Smooth muscle cell (in vitro differentiated cells): ENCODE results near the gene BPI. TPM values are rescaled to one million over a fixed set of nuclear protein-coding genes. Genes with fewer than 3 reads are reported as not detected.

ENCODE experiments used
- DNase-seq: peaks from one replicate; lab custom pipeline; 2025; ENCODE audit not compliant: unreplicated experiment; lab: John Stamatoyannopoulos, UW
- H2AFZ ChIP-seq: fragments of 200-600 bp; sonication (generic); 2 replicates; pipeline ENCODE4 v1.6.0; 2016; ENCODE audit warnings: antibody characterized with exemption, low read depth, mild to moderate bottlenecking
- H3F3A ChIP-seq: fragments of 200-600 bp; sonication (generic); 2 replicates; pipeline ENCODE4 v1.6.0; 2017; ENCODE audit warnings: antibody characterized with exemption, low read depth
- H3K27ac ChIP-seq: fragments of 200-600 bp; sonication (generic); 2 replicates; pipeline ENCODE4 v1.5.1; 2016; ENCODE audit warnings: low read depth, mild to moderate bottlenecking
- H3K27me3 ChIP-seq: fragments of 200-600 bp; sonication (generic); 2 replicates; pipeline ENCODE4 v1.6.1; 2016; ENCODE audit warnings: low read depth, mild to moderate bottlenecking
- H3K36me3 ChIP-seq: fragments of 200-600 bp; sonication (generic); 2 replicates; pipeline ENCODE4 v1.5.1; 2016; ENCODE audit warnings: low read depth
- H3K4me1 ChIP-seq: fragments of 200-600 bp; sonication (generic); 2 replicates; pipeline ENCODE4 v1.5.1; 2016; ENCODE audit warnings: low read depth
- H3K4me2 ChIP-seq: fragments of 200-600 bp; sonication (generic); 2 replicates; pipeline ENCODE4 v1.6.0; 2016; ENCODE audit warnings: mild to moderate bottlenecking
- H3K4me3 ChIP-seq: fragments of 200-600 bp; sonication (generic); 2 replicates; pipeline ENCODE4 v1.5.1; 2016; ENCODE audit warnings: mild to moderate bottlenecking
- H3K79me2 ChIP-seq: fragments of 200-600 bp; sonication (generic); 2 replicates; pipeline ENCODE4 v1.6.0; 2016; ENCODE audit warnings: low read depth, mild to moderate bottlenecking
- H3K9ac ChIP-seq: fragments of 200-600 bp; sonication (generic); 2 replicates; pipeline ENCODE4 v1.6.0; 2016; ENCODE audit warnings: low read depth
- H3K9me3 ChIP-seq: fragments of 200-600 bp; sonication (generic); replicated peaks from 2 replicates; pipeline ENCODE4 v1.5.1; 2016; ENCODE audit warnings: low read depth
- H4K20me1 ChIP-seq: fragments of 200-600 bp; sonication (generic); 2 replicates; pipeline ENCODE4 v1.6.0; 2016; ENCODE audit warnings: low read depth
- WGBS: methylation state at CpG from one replicate; pipeline ENCODE4 v1.1.7; 2016; ENCODE audit warnings: low lambda C conversion rate; 5-methylcytosine and 5-hydroxymethylcytosine counted together
- polyA plus RNA-seq: library from polyadenylated mRNA; unstranded; fragments of >200 nt; fragmentation: Nextera tagmentation; extraction: Ambion mirVana; gene quantifications from 2 replicates; pipeline ENCODE4 v1.2.1, GENCODE V29; 2016
- total RNA-seq: library from RNA; depleted of rRNA; stranded (reverse); fragments of >200 nt; gene quantifications from 2 replicates; pipeline ENCODE4 v1.2.3, GENCODE V29; 2014
- TF ChIP-seq, protein P1 (sequence below): fragments of 200-600 bp; sonication (generic); IDR thresholded peaks from 2 replicates; pipeline ENCODE4 v1.5.1; 2017; ENCODE audit warnings: borderline replicate concordance, mild to moderate bottlenecking, antibody characterized with exemption; ENCODE audit not compliant: insufficient read depth, poor library complexity, severe bottlenecking

BPI gene
- total and polyA plus RNA-seq, 2 experiments from 2014 or later, result not detected

DNA sequence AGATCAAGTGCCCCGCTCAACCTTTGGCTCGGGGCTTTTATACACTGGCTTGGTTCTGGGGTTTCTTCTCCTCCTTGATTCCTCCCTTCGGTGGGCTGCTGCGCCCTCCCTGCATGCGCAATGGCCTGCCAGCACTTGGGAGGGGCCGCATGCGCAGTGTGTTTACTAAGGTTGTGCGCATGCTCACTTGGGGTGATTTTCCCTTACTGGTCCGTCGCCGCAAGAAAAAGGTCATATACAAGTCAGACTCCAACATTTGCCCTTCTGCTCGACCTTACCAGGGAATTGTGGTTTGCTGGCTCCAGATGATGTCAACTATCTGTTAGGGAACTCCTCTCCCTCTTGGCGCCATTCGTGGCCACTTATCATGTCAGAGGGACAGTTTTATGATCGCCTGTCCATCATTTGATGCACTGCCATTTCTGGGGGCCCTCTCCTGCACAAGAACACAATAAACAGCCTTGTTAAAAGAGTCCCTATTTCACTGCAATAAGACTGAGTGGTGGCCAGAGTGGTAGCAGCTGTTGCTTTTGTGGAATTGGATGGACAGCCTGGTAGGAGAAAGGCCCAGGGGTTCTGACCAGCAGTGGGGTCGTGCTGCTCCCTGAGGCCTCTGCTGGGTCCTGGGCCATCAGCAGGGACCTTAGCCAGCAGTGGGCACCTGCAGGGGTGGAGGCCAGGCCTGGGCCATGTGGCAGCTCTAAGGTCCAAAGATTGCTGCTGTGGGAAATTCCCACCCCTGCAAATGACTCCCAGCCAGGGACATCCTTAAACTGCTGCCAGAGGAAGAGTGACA lies 39.6 kb downstream of the BPI start:
- Histone ChIP-seq H3K36me3 (no peaks in the 10 kb centered on the region), H3K27me3 (no peaks in the 10 kb centered on the region), H3K4me1 (peaks cover 11% of the 10 kb centered on the region), H3K27ac (no peak overlapping the region), H3K4me2 (no peak overlapping the region), H3F3A (no peaks in the 10 kb centered on the region), H3K79me2 (no peaks in the 10 kb centered on the region), H2AFZ (no peak overlapping the region), H3K4me3 (no peak overlapping the region), H3K9ac (no peak overlapping the region), H4K20me1 (no peaks in the 10 kb centered on the region), H3K9me3 (no peaks in the 10 kb centered on the region)
- TF ChIP-seq, protein P1, sequence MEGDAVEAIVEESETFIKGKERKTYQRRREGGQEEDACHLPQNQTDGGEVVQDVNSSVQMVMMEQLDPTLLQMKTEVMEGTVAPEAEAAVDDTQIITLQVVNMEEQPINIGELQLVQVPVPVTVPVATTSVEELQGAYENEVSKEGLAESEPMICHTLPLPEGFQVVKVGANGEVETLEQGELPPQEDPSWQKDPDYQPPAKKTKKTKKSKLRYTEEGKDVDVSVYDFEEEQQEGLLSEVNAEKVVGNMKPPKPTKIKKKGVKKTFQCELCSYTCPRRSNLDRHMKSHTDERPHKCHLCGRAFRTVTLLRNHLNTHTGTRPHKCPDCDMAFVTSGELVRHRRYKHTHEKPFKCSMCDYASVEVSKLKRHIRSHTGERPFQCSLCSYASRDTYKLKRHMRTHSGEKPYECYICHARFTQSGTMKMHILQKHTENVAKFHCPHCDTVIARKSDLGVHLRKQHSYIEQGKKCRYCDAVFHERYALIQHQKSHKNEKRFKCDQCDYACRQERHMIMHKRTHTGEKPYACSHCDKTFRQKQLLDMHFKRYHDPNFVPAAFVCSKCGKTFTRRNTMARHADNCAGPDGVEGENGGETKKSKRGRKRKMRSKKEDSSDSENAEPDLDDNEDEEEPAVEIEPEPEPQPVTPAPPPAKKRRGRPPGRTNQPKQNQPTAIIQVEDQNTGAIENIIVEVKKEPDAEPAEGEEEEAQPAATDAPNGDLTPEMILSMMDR, result no peak
- no peak for DNase-seq
- 81% methylated on average over 16 of the region's 16 CpGs for WGBS

DNA sequence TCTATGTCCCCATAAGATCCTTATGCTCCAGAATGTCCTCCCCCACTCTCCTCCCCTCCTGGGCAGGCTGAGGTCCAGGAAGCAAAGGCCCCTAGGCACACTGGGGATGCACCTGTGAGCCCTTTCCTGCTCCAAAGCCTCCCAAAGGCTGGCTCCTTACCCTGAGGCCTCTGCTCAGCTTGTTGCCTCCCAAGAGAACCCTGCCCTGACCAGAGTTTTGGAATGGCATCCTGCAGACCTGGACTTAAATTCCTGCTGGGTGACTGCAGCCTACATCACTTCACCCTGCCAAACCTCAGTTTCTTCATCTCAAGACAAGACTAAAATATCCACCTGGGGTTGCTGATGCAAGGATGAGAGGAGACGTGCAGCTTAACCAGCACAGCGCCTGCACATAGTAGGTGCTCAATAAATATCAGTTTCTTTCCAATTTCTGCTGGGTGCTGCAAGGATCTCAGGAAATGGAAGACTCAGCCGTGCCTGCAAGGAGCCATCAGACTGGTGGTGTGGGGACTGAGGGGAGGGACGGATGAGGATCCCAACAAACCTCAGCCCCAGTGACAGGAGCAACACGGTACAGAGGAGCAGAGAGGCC lies 40.2 kb downstream of the BPI start:
- no peaks in the 10 kb centered on the region for H3K9me3 ChIP-seq
- no peak overlapping the region for H2AFZ ChIP-seq
- 91% methylated on average over 5 of the region's 5 CpGs for WGBS
- H3K4me1 ChIP-seq, result peaks cover 11% of the 10 kb centered on the region
- no peak overlapping the region for H3K4me3 ChIP-seq
- no peaks in the 10 kb centered on the region for H3F3A ChIP-seq
- H3K9ac ChIP-seq, result no peak overlapping the region
- DNase-seq, result no peak
- H3K27ac ChIP-seq, result no peak overlapping the region
- no peaks in the 10 kb centered on the region for H3K27me3 ChIP-seq
- H3K36me3 ChIP-seq, result no peaks in the 10 kb centered on the region
- TF ChIP-seq, protein P1, result no peak
- H4K20me1 ChIP-seq, result no peaks in the 10 kb centered on the region
- no peaks in the 10 kb centered on the region for H3K79me2 ChIP-seq
- no peak overlapping the region for H3K4me2 ChIP-seq

DNA sequence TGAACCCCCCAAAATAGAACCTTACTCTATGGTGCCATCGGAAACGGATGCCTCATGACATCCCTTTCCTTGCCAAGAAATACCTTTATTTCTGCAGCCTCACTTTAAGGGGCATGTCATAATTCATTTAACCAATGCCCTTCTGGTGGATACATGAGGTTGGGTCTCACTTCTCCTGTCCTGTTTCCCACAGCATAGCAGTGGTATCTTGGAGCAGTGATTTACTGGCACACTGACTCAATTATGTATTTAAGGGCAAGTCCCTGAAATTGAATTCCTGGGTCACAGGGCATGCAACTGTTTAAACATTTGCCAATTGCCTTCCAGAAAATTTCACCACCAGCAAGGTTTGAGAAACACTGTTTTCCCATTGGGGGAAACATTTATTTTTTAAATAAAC lies 41.7 kb downstream of the BPI start:
- no peak overlapping the region for H3K27ac ChIP-seq
- 44% methylated on average over 2 of the region's 2 CpGs for WGBS

More for the DNA sequence above, 41.7 kb downstream of the BPI start:
- Histone ChIP-seq H2AFZ (no peak overlapping the region), H4K20me1 (no peaks in the 10 kb centered on the region), H3K9ac (no peak overlapping the region), H3K4me3 (no peak overlapping the region), H3F3A (no peaks in the 10 kb centered on the region), H3K4me1 (peaks cover 11% of the 10 kb centered on the region), H3K79me2 (no peaks in the 10 kb centered on the region), H3K4me2 (no peak overlapping the region), H3K9me3 (no peaks in the 10 kb centered on the region), H3K36me3 (no peaks in the 10 kb centered on the region), H3K27me3 (no peaks in the 10 kb centered on the region)
- DNase-seq, result no peak
- TF ChIP-seq, protein P1, result no peak
